HG03095 (cell line): ENCODE measurements around the gene TECTB.

Source experiments
- ATAC-seq: cut with Tn5 transposase; IDR thresholded peaks from one replicate; pipeline ENCODE4 v1.9.1; 2021; ENCODE audit warnings: moderate library complexity; ENCODE audit not compliant: unreplicated experiment

Gene TECTB

DNA sequence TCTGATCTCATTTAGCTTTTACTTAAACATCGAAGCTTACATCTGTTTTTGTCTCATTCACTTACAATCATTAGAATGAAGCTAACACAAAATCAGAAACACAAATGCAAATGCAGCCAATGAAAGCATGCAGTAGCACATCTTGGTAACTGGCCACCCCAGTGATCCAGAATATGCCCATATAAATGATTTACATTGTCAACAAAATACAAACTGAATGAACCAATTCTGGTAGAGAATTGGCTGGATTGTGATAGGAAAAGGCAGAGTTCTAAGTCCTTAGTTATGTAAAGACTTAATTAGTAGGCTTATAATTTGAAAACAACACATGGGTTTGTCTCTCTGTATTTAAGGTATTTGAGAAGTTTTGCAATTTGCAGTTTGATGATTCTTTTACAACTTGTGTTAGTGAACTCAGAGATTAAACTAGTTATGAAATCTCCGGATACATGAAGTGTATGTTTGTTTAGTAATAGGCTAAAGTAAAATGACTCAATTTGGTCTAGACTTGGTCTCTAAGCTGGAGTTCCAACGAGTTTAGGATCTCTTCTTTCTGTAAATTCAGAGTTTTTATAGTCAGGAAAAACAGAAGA is 21.2 kb downstream of the TECTB start:
- ATAC-seq, result no peak

DNA sequence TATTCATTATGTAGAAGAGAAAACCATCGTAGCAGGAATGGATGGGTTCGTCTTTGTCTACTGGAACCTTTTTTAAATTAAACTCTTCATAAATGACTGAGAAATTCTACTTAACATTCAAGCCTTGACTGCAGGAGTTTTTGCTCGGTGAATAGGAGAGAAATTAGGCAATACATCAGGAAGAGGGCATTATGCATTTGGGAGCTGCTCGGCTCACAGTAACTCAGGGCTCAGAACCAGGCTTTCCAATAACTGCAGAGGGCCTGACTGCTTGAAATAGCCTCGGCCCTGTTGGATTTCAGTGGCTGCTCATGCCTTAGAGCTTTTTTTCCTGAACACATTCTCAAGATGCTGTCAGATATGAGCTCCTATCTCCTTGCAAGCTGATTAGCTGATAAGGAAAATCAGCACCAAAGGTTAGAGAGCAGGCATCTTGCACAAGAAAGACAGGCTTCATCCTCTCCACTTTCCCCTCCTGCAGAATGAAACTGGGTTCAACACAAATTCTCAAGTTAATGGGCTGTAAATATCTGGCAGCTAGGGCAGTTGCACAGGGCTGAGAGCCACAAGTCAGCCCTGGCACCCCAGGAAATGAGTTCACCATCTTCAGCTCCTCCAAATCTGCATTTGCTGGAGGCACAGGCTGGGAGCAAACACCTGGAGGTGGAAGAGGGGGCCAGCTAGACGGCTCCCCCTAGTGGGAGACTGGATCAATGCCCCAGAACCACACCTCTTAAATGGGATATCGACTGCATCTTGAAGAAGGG is 24.3 kb downstream of the TECTB start:
- ATAC-seq, result peak; percentile 72

DNA sequence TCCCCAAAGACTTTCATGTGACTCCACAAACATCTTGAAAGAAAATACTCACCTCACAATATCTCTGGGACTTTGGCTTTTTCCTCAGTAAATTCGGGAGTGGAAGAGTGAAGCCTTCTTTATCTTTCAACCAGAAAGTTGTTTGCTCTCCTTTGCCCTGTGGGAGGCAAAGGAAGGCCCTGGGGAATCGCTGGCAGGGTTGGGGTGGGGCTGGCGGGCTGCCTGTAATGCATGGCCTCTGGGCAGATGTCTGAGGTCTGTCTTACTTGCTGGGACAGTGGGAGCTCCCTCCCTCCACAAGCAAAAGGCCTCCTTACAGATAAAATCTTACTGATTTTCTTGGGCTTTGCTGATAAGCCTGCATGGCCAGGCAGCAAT is 24.9 kb downstream of the TECTB start:
- no peak for ATAC-seq

DNA sequence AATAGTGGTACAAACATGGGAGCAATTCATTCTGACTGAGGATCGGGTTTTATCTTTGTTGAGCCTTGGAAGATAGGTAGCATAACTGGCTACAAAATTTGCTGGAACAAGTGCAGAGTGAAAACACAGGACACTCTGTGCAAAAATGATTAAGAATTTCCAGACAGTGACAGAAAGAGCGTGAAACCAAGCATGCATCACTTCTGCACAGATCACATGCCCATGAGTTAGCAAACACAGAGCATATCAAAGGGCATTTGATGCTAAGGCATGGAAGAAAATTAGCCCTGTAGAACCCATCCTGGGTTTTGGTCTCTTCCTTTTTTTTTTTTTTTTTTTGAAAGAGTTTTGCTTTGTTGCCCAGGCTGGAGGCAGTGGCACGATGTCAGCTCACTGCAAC is 28.3 kb downstream of the TECTB start:
- ATAC-seq, result no peak

DNA sequence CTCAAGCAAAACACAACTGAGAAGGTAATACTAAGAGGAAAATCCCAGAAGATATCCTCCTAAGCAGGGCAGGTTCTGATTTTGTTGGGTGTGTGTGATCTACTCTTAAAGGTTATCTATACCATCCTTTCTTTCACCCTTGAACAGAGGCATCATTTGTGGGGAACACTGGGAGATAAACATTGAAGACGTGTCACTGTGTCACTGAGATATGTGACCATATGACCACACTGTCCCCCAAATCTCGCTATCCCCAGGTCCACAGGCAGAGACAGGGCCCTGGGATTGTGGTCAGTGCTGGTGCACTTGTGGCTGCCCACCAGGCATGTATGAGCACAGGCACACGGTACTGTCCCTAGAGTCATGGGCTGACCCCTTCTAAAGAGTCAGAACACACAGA is 30.0 kb downstream of the TECTB start:
- ATAC-seq, result no peak

DNA sequence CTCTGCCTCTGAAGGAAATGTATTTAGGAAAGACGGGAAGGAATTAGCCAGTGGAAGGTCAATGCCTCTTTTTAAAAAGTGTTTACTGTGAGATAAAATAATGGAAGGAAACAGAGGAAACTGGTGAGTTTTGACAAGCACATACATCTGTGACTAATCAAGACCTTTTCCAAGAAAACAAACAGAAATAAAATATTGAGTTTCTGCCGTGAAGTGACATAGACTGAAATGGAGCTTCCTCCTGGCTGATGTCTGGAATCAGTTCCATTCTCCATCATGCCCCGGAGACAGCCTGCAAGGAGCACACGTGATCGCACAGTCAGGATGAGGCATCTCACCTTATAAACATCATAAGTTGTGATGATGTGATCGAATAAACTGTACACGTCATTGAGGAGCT is 30.7 kb downstream of the TECTB start:
- ATAC-seq, result no peak

DNA sequence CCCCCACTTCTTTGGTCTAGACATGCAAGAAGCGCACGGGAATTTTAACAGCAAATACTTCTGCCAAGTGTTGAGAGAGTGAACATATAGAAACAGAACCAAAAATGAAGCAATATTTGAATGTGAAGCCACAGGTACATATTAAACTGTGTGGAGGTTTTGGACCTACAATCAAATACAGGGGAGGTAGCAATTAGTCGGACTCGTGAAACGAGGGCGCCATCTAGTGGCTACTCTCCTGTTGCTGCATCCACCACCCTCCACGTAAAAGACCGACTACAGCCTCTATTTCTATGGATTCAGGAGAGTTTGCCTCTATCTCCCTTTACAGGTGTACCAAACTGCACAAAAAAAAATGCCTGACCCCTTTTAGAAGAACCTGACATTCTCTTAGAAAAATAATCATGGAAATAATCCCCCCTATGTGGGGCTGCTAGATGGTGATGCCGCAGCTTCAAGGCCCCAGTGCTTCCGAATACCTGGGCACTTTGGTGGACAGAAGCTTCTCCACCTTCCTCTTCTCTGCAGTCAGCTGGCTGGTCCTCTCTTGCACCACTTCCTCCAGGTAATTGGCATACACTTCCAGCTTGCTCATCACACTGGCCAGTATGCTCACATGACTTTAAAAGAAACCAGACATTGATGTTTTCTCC is 31.7 kb downstream of the TECTB start:
- ATAC-seq, result no peak

DNA sequence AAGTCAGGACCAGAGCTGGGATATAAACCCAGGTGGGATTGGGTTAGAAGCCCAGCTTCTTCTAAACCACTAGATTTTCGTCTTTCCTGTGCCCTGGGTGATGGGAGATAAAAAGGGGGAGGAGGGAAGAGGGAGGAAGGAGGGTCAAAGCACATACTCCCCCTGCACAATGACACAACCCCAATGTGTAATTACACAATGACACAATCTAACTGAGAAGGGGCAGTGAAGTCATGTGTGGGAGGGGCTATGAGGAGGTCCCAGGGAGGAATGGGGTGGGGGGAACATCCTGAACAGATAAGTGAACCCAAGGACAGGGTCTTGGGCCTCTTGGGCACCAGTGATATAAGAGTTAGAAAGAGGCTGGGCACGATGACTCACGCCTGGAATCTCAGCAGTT is 44.5 kb downstream of the TECTB start:
- no peak for ATAC-seq

DNA sequence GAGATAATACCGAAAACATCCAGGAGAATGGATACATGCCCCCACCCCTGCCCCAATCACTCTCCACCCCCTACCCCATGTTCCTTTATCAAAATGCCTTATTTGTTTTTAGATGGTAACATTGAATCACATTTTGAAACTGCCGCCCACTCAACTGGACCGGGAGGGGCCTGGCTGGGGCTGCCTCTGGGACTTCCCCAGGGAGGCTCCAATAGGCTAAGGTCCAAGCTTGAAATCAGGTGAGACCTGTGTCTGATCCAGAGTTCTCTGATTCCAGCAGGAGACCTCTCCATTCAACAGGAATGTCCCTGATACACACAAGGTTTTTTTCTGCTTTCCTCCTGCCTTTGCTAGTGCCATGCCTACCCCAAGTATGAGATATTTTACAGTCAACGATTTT is 47.0 kb downstream of the TECTB start:
- ATAC-seq, result no peak

DNA sequence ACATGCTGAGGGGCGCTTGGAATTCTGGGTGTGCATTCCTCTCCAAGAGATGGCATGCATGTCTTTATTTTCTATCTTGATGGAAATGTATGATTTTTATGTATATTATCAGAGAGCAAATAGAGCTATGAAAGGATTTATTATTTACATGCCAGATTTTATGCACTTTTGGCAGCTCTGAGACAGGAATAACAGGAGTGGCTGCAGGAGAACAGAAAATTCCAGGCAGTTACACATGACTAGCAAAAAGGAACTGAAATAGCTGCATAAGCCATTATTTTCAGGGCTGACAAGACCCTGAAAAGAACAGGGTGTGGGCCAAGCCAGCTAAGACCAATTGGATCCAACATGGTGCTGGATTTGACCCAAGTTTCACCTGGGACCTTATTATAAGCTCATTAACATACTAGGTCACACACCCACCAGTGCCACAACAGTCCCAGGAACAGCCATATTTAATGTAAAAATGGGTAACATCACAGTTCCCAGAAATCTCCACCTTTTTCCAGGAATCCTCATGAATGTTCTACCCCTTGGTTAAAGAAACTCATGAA is 47.5 kb downstream of the TECTB start:
- ATAC-seq, result no peak

DNA sequence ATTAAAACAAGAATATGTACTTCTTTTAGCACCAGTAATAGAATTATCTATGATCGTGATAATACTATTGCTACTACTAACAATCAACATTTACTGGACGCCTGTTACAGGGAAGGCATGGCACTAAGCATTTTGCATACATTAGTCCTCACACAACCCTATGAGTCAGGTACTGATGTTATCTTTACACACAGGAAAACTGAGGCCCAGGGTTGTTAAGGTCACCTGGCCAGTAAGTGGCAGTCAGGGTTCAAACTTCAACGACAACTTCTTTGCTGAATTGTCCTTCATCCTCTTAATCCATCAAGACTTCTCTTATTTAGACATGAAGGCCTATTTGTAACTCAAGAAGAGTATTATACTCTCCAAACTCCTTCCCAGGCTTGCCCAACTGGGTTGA is 48.8 kb downstream of the TECTB start:
- no peak for ATAC-seq

DNA sequence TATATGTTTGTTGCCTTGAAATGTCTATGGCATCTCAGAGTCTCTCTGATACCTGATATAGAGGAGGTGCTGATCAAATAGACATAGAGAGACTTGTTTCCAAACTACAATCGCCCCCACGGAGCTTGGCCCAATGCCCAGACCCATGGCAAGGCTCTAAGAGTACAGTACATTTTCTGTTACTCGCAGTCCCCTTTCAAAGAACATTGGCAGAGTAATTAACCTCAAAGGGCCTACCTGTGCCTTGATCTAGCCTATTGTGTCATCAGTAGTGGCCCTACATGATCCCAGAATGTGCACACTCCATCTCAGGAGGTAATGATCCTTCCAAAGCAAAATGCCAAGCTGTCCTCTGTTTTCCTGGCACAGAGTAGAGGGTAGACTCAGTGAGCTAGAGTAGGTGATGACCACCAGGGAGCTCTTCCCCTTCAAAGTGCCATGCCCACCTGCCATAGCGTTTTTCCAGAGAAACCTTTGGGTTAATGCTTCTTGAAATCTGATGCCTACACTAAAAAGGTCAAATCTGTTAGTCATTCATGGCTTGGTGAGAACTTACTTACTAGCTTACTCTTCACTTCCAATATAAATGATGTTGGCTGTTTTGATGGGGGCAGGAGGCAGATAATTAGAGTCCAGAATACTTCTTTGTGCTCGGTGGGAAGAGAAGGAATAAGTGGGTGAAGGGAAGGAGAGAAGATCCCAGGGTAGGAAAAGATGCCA is 49.5 kb downstream of the TECTB start:
- ATAC-seq, result no peak

DNA sequence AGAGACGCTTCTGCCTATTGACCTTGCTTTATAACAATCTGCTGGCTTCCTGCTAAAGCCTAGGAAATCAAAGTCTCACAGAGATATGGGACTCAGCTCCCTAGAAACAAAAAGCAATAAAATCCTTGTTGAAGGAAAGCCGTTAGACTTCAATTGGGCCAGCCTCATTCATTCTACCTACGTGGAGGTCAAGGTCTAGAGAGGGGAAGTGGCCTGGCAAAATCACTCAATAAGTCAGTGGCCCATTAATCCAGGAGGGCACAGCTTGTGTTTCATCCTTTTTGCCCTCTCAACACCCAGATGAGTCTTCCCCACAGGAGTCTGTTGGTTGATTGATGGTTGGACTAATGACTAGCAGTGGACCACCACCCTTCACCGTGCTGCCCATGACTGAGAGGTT is 50.3 kb downstream of the TECTB start:
- no peak for ATAC-seq

DNA sequence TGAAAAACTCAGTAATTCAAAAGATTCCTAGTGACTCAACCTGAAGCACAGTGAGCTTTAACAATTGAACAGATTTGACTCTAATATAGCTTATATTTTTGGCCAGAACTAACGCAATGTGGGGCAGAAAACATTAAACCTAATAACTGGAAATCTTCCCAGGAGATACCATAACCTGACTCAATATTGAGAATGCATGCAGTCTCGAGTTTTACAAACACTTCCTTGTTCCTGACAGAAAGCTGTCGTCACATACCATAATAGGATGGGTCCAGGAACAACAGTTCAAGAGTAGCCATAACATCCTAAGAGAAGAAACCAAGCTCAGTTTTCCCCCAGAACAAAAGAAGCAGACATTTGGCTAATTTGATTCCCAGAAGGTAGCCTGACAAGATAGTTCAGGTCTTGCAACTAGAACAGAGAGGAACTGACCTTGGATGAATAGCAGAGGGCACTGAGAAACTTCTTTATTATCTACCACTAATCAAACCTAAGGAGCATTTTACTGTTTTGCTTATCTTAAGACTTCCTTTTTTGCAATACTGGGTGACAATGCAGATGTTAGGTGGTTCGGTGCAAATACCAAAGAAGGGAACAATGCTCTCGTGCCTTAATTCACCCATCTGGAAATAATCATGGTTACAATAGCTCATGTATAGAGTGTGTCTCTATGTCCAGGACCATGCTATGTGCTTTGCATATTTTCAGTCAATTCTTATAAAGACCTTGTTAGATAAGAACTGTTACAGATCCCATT is 52.1 kb downstream of the TECTB start:
- ATAC-seq, result no peak

DNA sequence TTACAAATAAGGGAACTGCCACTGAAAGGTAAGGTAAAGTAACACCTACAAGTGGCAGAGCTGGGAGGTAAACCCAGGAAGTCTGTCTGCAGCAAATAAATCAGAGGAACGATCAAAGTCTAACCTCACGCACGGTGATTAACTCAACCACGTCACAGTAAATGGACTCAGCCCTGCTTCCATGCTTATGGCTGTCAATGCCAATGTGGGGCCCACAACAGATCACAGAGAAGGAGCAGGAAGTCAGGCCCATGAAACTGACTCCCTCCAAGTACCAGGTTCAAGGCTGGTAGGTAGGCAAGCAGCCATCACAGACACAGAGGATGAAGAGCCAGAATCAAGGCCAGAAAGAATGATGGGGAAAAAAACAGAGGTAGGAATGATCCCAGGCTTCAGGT is 52.7 kb downstream of the TECTB start:
- no peak for ATAC-seq

DNA sequence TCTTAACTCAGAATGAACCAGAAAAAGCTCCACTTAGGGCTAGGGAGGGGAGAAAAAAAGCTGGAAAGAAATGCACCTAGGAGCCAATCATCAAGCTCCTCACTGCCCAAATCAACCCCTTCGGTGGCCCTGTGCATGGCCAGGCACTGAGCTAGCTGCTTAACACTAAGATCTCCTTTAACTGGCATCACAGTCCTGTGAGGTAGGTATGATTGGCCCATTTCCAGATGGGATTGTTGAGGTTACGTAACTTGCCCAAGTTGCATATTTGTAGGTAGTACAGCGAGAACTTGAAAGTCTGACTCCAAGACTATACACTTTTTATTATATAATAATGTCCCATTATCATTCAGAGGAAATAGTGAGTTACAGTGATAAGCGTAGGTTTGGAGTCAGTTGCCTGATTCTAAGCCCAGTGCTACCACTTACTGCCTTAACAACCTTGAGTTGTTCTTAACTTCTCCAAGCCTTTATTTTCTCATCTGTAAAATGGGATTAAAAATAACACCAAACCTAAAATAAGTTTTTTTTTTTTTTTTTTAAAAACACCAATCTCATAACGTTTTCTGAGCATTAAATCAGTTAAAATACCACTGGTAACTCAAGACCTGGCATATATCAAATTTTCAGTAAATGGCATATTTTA is 53.5 kb downstream of the TECTB start:
- ATAC-seq, result no peak

DNA sequence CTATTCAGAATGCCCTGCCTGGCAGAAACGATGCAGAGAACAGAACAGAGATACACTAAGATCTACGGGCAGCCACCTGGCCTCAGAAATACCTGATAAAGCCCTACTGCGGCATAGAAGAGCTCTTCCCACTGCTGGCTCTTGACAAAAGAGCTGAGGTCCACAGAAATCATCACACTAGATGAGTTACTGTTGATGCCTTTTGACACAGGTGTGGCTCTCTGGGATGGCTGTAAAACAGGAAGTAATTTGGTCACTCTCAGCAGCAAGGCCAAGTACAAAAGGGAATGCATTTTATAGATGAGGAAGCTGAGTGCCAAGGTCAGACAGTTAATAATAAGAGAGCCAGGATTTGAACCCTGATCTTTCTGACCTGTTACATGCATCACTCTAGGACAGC is 55.8 kb downstream of the TECTB start:
- no peak for ATAC-seq

DNA sequence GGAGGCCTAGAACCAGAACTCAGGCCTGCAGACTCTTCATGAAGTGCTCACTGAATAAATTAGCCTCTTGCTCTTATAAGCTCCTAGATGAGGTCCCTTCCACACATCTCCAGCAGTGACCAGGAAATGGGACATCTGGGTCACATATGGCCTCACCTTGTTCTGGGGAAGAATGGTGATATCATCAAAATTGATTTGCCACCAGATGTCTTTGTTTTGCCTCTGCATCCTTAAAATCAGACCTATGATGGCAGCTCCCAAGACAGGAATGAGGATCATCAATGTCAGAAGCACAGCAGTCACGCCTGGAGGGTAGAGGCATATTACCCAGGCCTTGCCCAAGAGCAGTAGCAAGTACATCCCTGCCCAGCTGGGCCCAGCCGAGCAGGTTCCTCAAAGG is 57.4 kb downstream of the TECTB start:
- ATAC-seq, result no peak

DNA sequence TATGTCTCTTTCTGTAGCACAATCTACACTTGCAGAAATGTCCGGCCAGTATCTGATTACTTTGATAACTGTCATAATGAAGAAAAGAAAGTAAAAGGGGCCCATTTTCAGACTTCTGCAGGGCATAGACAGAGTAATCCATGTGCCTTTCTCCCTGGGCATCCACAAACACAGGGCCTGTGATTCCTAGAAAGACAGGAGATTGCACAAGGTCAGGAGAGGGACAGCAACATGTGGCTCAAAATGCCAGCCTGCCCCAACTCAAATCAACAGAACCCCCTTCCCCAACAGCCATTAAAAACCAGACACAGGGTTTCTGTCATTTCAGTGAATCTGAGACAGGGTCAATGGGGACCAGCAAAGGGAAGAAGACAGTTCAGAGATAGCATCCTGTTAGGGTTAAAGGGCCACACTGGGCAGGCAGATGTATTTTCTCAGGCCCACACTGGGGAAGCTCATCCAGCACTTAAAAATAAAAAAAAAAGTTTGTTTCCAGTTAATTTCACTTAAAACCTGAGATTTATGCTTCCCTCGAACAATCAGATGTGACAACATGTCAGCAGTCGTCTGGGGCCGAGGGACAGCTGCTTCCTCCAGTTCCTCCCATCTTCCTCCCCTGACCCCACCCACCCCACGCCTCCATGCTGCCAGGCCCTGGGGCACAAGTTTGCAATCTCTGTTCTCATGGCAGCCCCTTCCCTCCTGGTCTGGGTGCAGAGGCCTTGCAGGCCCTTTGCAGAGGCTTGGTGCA is 60.0 kb downstream of the TECTB start:
- no peak for ATAC-seq

DNA sequence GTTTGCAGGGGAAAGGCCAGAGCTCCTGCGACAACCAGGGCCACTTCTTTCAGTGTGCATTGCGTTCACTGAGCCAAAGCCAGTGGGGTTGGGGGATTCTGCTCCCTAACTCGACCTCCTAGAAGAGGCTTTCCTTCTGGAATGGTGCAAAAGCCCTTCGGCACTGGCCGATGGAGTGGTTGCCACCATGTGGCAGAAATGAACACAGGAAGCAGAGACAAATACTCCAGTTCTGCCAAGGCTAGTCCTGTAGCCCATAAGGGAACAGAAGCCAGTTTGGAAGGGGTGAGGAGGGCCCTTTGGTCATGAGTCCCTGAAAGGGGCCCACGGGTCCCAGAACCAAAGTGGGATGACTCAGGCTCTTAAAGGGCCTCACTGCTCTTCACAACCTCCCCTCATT is 61.1 kb downstream of the TECTB start:
- no peak for ATAC-seq
